ENCODE data around the gene DNAJB5.

DNA sequence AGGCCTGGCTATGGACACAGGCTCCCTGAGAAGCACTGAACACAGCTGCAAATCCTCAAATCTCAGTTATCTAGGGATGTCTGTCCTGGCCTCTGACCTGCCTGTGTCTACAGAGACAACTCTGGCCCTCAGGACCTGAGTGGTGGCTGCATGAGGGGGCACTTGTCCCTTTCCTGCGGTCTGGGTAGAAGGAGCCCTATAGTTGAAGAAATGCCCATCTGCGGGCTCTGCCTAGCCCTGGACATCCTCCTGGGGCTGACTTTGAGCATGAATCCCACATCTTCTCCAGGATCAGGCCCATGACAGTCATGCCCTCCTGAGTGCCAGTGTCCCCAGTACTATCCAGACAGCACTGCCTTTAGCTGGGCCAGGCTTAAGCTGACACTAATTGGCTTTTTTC, 10.0 kb downstream of the DNAJB5 start:
- TF ChIP-seq CTCF (IDR thresholded peaks at IDR 0.05) (no peak), POLR2A (IDR thresholded peaks at IDR 0.05) (no peak)

Data from lower leg skin (tissue), 3 donors.